SK-N-MC (cell line): ENCODE measurements around the gene HNRNPH2.

ENCODE experiments used
- EZH2 ChIP-seq: fragments of 200-600 bp; sonication (generic); IDR thresholded peaks from one replicate; pipeline ENCODE4 v1.6.1; 2017; ENCODE audit warnings: antibody characterized with exemption
- FOXP2 ChIP-seq: optimal IDR thresholded peaks from 2 replicates; pipeline ENCODE3; 2011; ENCODE audit warnings: mild to moderate bottlenecking, moderate library complexity; ENCODE audit not compliant: insufficient read depth; ENCODE audit errors: extremely low read length, control extremely low read depth
- POLR2AphosphoS5 ChIP-seq: IDR thresholded peaks from 2 replicates; pipeline ENCODE4 v1.6.1; 2012; ENCODE audit warnings: mild to moderate bottlenecking, low read depth, low read length, borderline replicate concordance

GRCh38 chrX:101417981-101418841, 10.2 kb downstream of the HNRNPH2 start:
- no peak for TF ChIP-seq POLR2AphosphoS5
- TF ChIP-seq EZH2 = no peak
- no peak for TF ChIP-seq FOXP2
